NCI-H1048 (cell line): Measurements from ENCODE around the gene DNAJC30.
"Not testable (repeated sequence)": the region's sequence is repeated elsewhere in the genome, so short reads cannot be mapped to it uniquely, and the experiment has no call there.

Experiments used
- DNase-seq: peaks from one replicate; lab custom pipeline; 2025; lab: John Stamatoyannopoulos, UW

DNAJC30 gene

GRCh38 chr7:73683056-73683787 lies at the start of gene DNAJC30, which contains the start of gene BUD23:
TSS of gene DNAJC30 (minus strand) at chr7:73683453. CDS start at chr7:73683423, 30 bp downstream.
TSS of gene BUD23 (plus strand) at chr7:73683597. CDS start at chr7:73683626, 29 bp downstream.
- peak; percentile 98 for DNase-seq

GRCh38 chr7:73732397-73732796 lies 49.1 kb upstream of the DNAJC30 start:
- DNase-seq: no peak

GRCh38 chr7:73730485-73730884 lies 47.2 kb upstream of the DNAJC30 start:
- DNase-seq: no peak

- no peak for DNase-seq
Observed at GRCh38 chr7:73728551-73728950, 45.3 kb upstream of the DNAJC30 start.

- DNase-seq: no peak
Observed at GRCh38 chr7:73727952-73728351, 44.7 kb upstream of the DNAJC30 start.

GRCh38 chr7:73726083-73726466 lies 42.8 kb upstream of the DNAJC30 start:
- no peak for DNase-seq

- no peak for DNase-seq
Observed at GRCh38 chr7:73723813-73724212, 40.6 kb upstream of the DNAJC30 start.

GRCh38 chr7:73722785-73723184 lies 39.5 kb upstream of the DNAJC30 start:
- no peak for DNase-seq

- DNase-seq: not testable (repeated sequence)
Observed at GRCh38 chr7:73722182-73722581, 38.9 kb upstream of the DNAJC30 start.

GRCh38 chr7:73721377-73721817 lies 38.1 kb upstream of the DNAJC30 start:
- DNase-seq: no peak

- not testable (repeated sequence) for DNase-seq
Observed at GRCh38 chr7:73720443-73720842, 37.2 kb upstream of the DNAJC30 start.

GRCh38 chr7:73719806-73720169 lies 36.5 kb upstream of the DNAJC30 start:
- no peak for DNase-seq

GRCh38 chr7:73718905-73719805 lies 35.9 kb upstream of the DNAJC30 start, which contains the start of gene STX1A:
TSS of gene STX1A (minus strand) at chr7:73719669. CDS start at chr7:73719631, 38 bp downstream.
- DNase-seq: peak; percentile 62

GRCh38 chr7:73718438-73718881 lies 35.2 kb upstream of the DNAJC30 start:
- DNase-seq: no peak

- no peak for DNase-seq
Observed at GRCh38 chr7:73717991-73718405, 34.7 kb upstream of the DNAJC30 start.

GRCh38 chr7:73717025-73717807 lies 34.0 kb upstream of the DNAJC30 start:
- DNase-seq: no peak

- DNase-seq: no peak
Observed at GRCh38 chr7:73716318-73716890, 33.2 kb upstream of the DNAJC30 start.

- DNase-seq: no peak
Observed at GRCh38 chr7:73715648-73716317, 32.5 kb upstream of the DNAJC30 start.

- not testable (repeated sequence) for DNase-seq
Observed at GRCh38 chr7:73713319-73713718, 30.1 kb upstream of the DNAJC30 start.

GRCh38 chr7:73712773-73713172 lies 29.5 kb upstream of the DNAJC30 start:
- no peak for DNase-seq

- DNase-seq: no peak
Observed at GRCh38 chr7:73708961-73709549, 25.8 kb upstream of the DNAJC30 start.
